ENCODE measurements around the gene FGF14. TPM values are rescaled to one million over a fixed set of nuclear protein-coding genes. Genes with fewer than 3 reads are reported as not detected.

The FGF14 gene
- total and polyA plus RNA-seq, 2 donors (not counting 3 experiments of a cell fraction or from before 2014, with no cell fraction given): not detected

DNA sequence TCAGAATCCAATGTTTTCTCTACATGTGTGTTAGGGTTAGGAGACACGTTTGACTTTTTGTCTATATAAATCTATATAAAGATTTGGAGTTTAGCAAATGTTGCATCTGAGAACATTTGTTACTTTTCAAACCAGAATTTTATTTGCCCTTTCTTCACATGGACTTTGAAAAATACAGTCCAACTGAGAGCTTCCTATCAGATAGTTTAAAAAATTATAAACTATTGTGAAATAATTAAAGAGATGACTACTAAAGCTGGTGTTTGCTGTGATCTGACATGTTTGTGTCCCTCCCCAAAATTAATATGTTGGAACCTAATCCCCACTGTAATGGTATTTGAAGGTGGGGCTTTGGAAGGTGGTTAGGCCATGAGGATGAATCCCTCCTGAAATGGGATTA is 652.3 kb downstream of the FGF14 start:
- CTCF ChIA-PET: no interaction called here

GRCh38 chr13:101747039-101747438 is 654.8 kb downstream of the FGF14 start:
- H3K79me2 ChIP-seq (ENCODE audit: control insufficient read depth, insufficient read depth, low read length): no peaks in the 10 kb centered on the region
- FAIRE-seq (no peak), DNase-seq (ENCODE audit: low read depth, low spot score) (no peak)
- BruUV-seq (replicated peaks): no TSS peak
- no peak overlapping the region for H2AFZ ChIP-seq (ENCODE audit: low read depth, low read length)
- no peaks in the 10 kb centered on the region for H3K9me3 ChIP-seq (replicated peaks; ENCODE audit: control insufficient read depth, insufficient read depth, low read length)
- peaks cover 6% of the 10 kb centered on the region for H3K4me1 ChIP-seq (ENCODE audit: control insufficient read depth, extremely low read depth, insufficient read depth, low read length)
- H3K9ac ChIP-seq (replicated peaks; ENCODE audit: extremely low read depth, insufficient read depth, low read length): no peak overlapping the region
- H4K20me1 ChIP-seq (replicated peaks; ENCODE audit: control insufficient read depth, extremely low read depth, insufficient read depth, low read length): no peaks in the 10 kb centered on the region
- CTCF ChIA-PET: interaction anchor here (1.0 kb wide), 1 partner anchor 10 kb away, joined by 5 read pairs; no protein-coding TSS in a partner anchor
- dilution Hi-C loops (cut with MboI; ENCODE audit: extremely low pct_ligation_motif_present, low sequenced_read_pairs) (no loop called here), intact Hi-C loops (cut with micrococcal nuclease) (no loop called here)
- H3K4me2 ChIP-seq (ENCODE audit: insufficient read depth, low read length): no peak overlapping the region
- POLR2A ChIA-PET: no interaction called here
- no peak overlapping the region for H3K27ac ChIP-seq (ENCODE audit: insufficient read depth, low read depth, low read length)
- H3K9me1 ChIP-seq (replicated peaks; ENCODE audit: control insufficient read depth, extremely low read depth, insufficient read depth, low read length): no peaks in the 10 kb centered on the region
- no peak overlapping the region for H3K4me3 ChIP-seq (replicated peaks in 1 of 3; ENCODE audit: insufficient read depth in 1 of 3, low read depth in 1 of 3, low read length in 3 of 3)
- no peaks in the 10 kb centered on the region for H3K36me3 ChIP-seq (ENCODE audit: control insufficient read depth in 2 of 2, extremely low read depth in 1 of 2, insufficient read depth in 2 of 2, low read length in 2 of 2)
- no peaks in the 10 kb centered on the region for H3K27me3 ChIP-seq (ENCODE audit: control insufficient read depth in 2 of 2, insufficient read depth in 2 of 2, low read length in 2 of 2)
- TF ChIP-seq EZH2 (IDR thresholded peaks at IDR 0.05; ENCODE audit: borderline replicate concordance, low read depth, low read length, severe bottlenecking) (no peak), MYC (IDR thresholded peaks at IDR 0.05; ENCODE audit: low read depth, low read length) (no peak), POLR2AphosphoS5 (IDR thresholded peaks at IDR 0.05; ENCODE audit: insufficient read depth, low read depth, low read length) (no peak), FOS (IDR thresholded peaks at IDR 0.05; ENCODE audit: borderline replicate concordance, insufficient read depth, low read length) (no peak), MAX (IDR thresholded peaks at IDR 0.05; ENCODE audit: insufficient read depth, insufficient read length) (no peak), JUN (IDR thresholded peaks at IDR 0.05; ENCODE audit: borderline replicate concordance, insufficient read depth, insufficient read length, low read depth) (no peak), POLR2A (IDR thresholded peaks at IDR 0.05; ENCODE audit: low read depth, low read length) (no peak), GATA2 (IDR thresholded peaks at IDR 0.05; ENCODE audit: insufficient read depth, insufficient read length, low read depth, low read length) (no peak)
- TF ChIP-seq, protein P1, sequence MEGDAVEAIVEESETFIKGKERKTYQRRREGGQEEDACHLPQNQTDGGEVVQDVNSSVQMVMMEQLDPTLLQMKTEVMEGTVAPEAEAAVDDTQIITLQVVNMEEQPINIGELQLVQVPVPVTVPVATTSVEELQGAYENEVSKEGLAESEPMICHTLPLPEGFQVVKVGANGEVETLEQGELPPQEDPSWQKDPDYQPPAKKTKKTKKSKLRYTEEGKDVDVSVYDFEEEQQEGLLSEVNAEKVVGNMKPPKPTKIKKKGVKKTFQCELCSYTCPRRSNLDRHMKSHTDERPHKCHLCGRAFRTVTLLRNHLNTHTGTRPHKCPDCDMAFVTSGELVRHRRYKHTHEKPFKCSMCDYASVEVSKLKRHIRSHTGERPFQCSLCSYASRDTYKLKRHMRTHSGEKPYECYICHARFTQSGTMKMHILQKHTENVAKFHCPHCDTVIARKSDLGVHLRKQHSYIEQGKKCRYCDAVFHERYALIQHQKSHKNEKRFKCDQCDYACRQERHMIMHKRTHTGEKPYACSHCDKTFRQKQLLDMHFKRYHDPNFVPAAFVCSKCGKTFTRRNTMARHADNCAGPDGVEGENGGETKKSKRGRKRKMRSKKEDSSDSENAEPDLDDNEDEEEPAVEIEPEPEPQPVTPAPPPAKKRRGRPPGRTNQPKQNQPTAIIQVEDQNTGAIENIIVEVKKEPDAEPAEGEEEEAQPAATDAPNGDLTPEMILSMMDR (IDR thresholded peaks at IDR 0.05; ENCODE audit: extremely low read depth in 1 of 2, insufficient read depth in 1 of 2, low read depth in 1 of 2, low read length in 2 of 2): no peak

More for the DNA sequence above, 652.3 kb downstream of the FGF14 start:
- no peaks in the 10 kb centered on the region for H4K20me1 ChIP-seq (replicated peaks; ENCODE audit: control insufficient read depth, extremely low read depth, insufficient read depth, low read length)
- no peaks in the 10 kb centered on the region for H3K79me2 ChIP-seq (ENCODE audit: control insufficient read depth, insufficient read depth, low read length)
- no peak overlapping the region for H3K9ac ChIP-seq (replicated peaks; ENCODE audit: extremely low read depth, insufficient read depth, low read length)
- no TSS peak for BruUV-seq (replicated peaks)
- H3K9me1 ChIP-seq (replicated peaks; ENCODE audit: control insufficient read depth, extremely low read depth, insufficient read depth, low read length): no peaks in the 10 kb centered on the region
- intact Hi-C loops (cut with micrococcal nuclease): no loop called here
- H2AFZ ChIP-seq (ENCODE audit: low read depth, low read length): no peak overlapping the region
- no peak for TF ChIP-seq MYC (IDR thresholded peaks at IDR 0.05; ENCODE audit: low read depth, low read length)
- TF ChIP-seq FOS (IDR thresholded peaks at IDR 0.05; ENCODE audit: borderline replicate concordance, insufficient read depth, low read length): no peak
- POLR2A ChIA-PET: no interaction called here
- dilution Hi-C loops (cut with MboI; ENCODE audit: extremely low pct_ligation_motif_present, low sequenced_read_pairs): no loop called here
- FAIRE-seq (no peak), DNase-seq (ENCODE audit: low read depth, low spot score) (no peak)
- H3K36me3 ChIP-seq (ENCODE audit: control insufficient read depth in 2 of 2, extremely low read depth in 1 of 2, insufficient read depth in 2 of 2, low read length in 2 of 2): no peaks in the 10 kb centered on the region
- peaks cover 6% of the 10 kb centered on the region for H3K4me1 ChIP-seq (ENCODE audit: control insufficient read depth, extremely low read depth, insufficient read depth, low read length)
- H3K9me3 ChIP-seq (replicated peaks; ENCODE audit: control insufficient read depth, insufficient read depth, low read length): no peaks in the 10 kb centered on the region
- H3K4me2 ChIP-seq (ENCODE audit: insufficient read depth, low read length): no peak overlapping the region
- H3K4me3 ChIP-seq (replicated peaks in 1 of 3; ENCODE audit: insufficient read depth in 1 of 3, low read depth in 1 of 3, low read length in 3 of 3): no peak overlapping the region
- H3K27ac ChIP-seq (ENCODE audit: insufficient read depth, low read depth, low read length): no peak overlapping the region
- no peaks in the 10 kb centered on the region for H3K27me3 ChIP-seq (ENCODE audit: control insufficient read depth in 2 of 2, insufficient read depth in 2 of 2, low read length in 2 of 2)
